Coronary artery (tissue), 2 donors: ENCODE results near the gene IMMP2L.
A peak's percentile ranks its signal among the peaks of the same experiment; 100 is the strongest.

Experiments used
- DNase-seq: peaks from one replicate; pipeline ENCODE4 v3.0.0-alpha.2; 2017; ENCODE audit warnings: low spot score
- H3K27ac ChIP-seq, 2 donors: fragments of 200-600 bp; sonication (generic); one replicate each; pipeline ENCODE4 v1.5.1; 2016 to 2019
- H3K4me3 ChIP-seq: fragments of 200-600 bp; sonication (generic); 2 replicates; pipeline ENCODE4 v1.5.1; 2016; ENCODE audit warnings: mild to moderate bottlenecking, moderate library complexity
- TF ChIP-seq, protein P1 (sequence below): fragments of 200-600 bp; sonication (generic); IDR thresholded peaks from one replicate; pipeline ENCODE4 v1.5.1; 2019; ENCODE audit warnings: antibody characterized with exemption

The IMMP2L gene

DNA sequence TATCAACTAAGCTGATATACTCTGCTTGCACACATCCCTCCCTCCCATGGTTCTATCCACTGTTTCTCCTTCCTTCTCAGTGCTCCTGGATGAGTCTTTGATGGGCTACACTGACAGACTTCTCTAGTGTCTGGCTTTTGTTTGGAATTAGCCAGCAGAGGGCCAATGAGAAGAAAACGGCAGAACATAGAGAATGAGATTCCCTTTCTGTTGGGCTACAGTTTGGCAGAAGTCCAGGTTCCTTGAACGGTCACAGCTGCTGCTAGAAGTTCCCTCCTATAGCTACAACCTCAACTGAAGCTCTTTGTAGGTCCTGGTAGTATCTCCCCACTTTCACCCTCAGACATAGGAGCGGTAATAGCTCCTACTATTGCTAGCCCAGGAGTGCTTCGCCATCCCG is 722.4 kb downstream of the IMMP2L start:
- no peak for DNase-seq
- TF ChIP-seq, protein P1, sequence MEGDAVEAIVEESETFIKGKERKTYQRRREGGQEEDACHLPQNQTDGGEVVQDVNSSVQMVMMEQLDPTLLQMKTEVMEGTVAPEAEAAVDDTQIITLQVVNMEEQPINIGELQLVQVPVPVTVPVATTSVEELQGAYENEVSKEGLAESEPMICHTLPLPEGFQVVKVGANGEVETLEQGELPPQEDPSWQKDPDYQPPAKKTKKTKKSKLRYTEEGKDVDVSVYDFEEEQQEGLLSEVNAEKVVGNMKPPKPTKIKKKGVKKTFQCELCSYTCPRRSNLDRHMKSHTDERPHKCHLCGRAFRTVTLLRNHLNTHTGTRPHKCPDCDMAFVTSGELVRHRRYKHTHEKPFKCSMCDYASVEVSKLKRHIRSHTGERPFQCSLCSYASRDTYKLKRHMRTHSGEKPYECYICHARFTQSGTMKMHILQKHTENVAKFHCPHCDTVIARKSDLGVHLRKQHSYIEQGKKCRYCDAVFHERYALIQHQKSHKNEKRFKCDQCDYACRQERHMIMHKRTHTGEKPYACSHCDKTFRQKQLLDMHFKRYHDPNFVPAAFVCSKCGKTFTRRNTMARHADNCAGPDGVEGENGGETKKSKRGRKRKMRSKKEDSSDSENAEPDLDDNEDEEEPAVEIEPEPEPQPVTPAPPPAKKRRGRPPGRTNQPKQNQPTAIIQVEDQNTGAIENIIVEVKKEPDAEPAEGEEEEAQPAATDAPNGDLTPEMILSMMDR, result no peak

DNA sequence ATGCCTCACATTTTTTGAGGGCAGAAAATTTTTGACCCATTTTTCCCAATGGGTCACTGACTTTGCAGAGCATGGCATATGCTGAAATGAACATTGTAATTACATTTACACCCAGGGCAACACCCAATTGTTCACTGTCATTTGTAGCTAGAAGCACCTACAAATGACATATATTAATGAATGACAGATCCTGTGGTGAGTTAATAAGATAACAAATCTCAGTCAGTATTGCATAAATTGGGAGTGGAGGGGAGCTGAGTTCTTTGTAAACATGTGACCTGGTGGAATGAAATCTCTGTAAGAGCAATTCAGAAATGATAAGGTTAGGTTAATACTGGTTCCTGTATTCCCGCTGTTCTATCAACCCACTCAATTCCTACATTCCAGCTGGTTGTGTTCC is 726.4 kb downstream of the IMMP2L start:
- no peak for DNase-seq
- TF ChIP-seq, protein P1, result no peak
- no peak overlapping the region for H3K4me3 ChIP-seq
- H3K27ac ChIP-seq, result no peak overlapping the region

More for the DNA sequence above, 722.4 kb downstream of the IMMP2L start:
- Histone ChIP-seq H3K27ac (no peak overlapping the region), H3K4me3 (no peak overlapping the region)

DNA sequence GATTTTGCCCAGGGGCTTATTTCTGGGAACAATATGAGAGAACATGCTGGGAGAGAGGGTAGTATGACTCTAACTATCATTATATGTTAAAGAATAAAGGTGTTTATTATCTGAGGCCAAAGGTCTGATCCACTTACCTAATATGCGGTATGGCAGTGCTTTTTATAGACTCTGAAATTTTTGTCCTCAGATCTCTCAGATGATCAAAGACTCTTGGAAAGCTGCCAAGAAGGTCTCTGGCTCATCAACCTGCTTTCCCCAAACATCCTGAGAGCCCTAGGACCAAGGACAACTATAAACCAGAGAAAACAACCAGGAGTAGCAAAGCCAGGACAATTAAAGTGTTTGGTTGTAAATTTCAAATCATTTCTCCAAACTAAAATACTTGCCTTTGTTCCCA is 727.1 kb downstream of the IMMP2L start:
- H3K4me3 ChIP-seq, result no peak overlapping the region
- no peak overlapping the region for H3K27ac ChIP-seq
- no peak for DNase-seq
- TF ChIP-seq, protein P1, result no peak

DNA sequence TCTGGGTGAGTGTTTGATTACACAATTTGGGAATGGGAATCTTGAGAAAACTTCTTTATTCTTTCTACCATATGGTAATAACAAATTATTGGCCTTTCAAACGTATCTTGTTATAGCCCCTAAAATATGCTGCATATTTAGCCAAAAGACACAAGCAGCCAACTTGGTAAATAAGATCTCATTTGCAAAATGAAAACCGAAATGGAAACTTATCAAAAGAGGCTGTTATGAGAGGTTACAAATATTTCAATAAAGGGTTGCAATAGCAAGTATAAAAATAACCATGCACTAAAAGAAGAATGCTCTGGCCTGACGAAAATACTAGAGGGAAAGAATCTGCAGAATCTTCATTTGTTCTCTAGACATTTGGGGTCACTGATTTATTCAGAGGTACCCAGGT is 730.9 kb downstream of the IMMP2L start:
- DNase-seq, result no peak
- H3K27ac ChIP-seq, result peak overlapping the region in 1 of 2 donors; percentile 25
- H3K4me3 ChIP-seq, result no peak overlapping the region
- TF ChIP-seq, protein P1, result no peak

DNA sequence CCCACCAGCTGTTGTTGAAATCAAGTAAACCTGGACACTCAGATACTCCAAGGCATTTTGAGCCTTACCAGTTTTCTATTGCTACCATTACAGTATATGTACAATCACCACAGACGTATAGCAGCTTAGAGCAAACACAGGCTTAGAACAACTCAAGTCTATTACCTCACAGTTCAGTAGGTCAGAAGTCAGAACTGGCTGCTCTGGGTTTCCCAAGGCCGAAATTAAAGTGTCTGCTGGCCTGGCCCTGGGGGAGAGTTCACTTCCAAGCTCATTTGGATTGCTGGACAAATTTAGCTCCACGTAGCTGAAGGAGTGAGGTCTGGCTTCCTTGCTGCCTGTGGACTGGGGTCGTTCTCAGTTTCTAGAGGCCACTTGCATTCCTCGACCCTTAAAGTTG is 731.5 kb downstream of the IMMP2L start:
- peak overlapping the region; percentile 25 to 39 for H3K27ac ChIP-seq
- H3K4me3 ChIP-seq, result no peak overlapping the region
- DNase-seq, result no peak
- TF ChIP-seq, protein P1, result no peak

DNA sequence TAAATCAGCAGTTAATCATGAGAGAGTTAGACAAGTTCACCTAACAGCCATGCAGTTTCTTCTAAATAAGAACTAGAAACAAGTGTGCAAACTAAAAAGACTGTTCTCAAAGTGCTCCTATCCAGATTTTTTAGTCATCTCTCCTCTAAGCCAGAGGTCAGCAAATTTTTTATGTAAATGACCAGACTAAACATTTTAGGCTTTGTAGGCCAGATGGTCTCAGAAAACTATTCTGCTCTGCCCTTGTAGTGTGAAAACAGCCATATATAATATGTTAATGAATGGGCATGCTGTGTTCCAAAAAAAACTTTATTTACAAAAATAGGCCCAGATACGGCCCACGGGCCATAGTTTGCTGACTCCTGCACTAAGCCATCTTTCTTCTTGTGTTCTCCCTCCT is 734.4 kb downstream of the IMMP2L start:
- Histone ChIP-seq H3K4me3 (no peak overlapping the region), H3K27ac (no peak overlapping the region)
- TF ChIP-seq, protein P1, result no peak
- no peak for DNase-seq

DNA sequence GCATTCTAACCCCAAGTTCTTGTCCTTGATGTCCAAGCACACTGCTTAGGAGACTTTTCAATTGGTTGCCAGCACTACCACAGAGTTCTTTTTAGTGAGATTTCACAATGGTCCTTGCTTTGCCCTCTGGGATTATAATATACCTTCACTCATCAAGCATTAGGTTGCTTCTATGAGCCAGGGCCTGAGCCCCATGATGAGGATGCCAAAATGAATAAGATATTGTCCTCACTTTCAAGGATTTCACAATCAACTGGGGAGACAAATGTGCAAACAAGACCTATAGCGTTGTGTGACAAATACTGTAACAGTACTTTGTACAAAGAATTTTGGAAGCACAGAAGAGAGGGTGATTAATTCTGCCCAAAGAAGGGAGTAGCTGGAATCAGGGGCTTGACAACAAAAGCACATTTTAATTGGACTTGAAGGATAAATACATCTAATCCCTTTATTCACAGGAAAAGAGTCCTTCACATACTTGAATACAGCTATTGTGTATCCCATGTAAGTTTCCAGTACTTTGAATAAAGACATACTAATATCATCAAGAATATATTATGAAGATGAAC is 734.9 kb downstream of the IMMP2L start:
- TF ChIP-seq, protein P1, result no peak
- Histone ChIP-seq H3K4me3 (no peak overlapping the region), H3K27ac (no peak overlapping the region)
- DNase-seq, result no peak
